K562 (cell line): Measurements from ENCODE around the gene MAP1A. TPM values are rescaled to one million over a fixed set of nuclear protein-coding genes. Genes with fewer than 3 reads are reported as not detected.

Experiments used
- ATAC-seq: fragments of 200-7000 bp; cut with Tn5 transposase; 3 replicates; pipeline ENCODE4 v1.9.1; 2020; ENCODE audit warnings: moderate library complexity
- BruUV-seq: library from RNA; stranded (reverse); fragments of 400-500 nt; replicated peaks from 2 replicates; lab custom pipeline; 2021; lab: Mats Ljungman, UMichigan
- CTCF ChIA-PET: fragments of 300-600 bp; formaldehyde crosslinking; extraction: SDS; loops from one replicate; lab custom pipeline; 2021; ENCODE audit warnings: low intra/inter-chr PET ratio; lab: Yijun Ruan, JAX
- POLR2A ChIA-PET: fragments of 300-600, 350-650 bp; sonication (Branson Sonifier 250); formaldehyde crosslinking; extraction: SDS; loops from one replicate; lab custom pipeline; 2021; ENCODE audit warnings: antibody characterized with exemption, inconsistent platforms; lab: Yijun Ruan, JAX
- DNase-seq, 4 experiments: peaks; one replicate each; pipeline versions ENCODE4 v3.0.0 to v3.0.0-alpha.2; 2011 to 2018; ENCODE audit warnings: low spot score in 3 of 4, mixed read lengths in 3 of 4; ENCODE audit errors: extremely low read depth in 1 of 4
- FAIRE-seq: peaks from 2 replicates; lab custom pipeline; 2011; peaks lifted over from hg19 to GRCh38; lab: Jason Lieb, UNC
- H2AFZ ChIP-seq: 2 replicates; pipeline ENCODE4 v1.6.0; 2011; ENCODE audit warnings: low read depth, low read length, control low read depth, inconsistent platforms
- H3K27ac ChIP-seq: fragments of 200-600 bp; 3 replicates; pipeline ENCODE4 v1.8.0; 2011; ENCODE audit warnings: low read depth, mild to moderate bottlenecking, control low read depth, inconsistent platforms, low read length, moderate library complexity, mixed read lengths; ENCODE audit errors: extremely low read depth
- H3K27me3 ChIP-seq, 2 experiments: fragments of 300-600 bp in 1 of 2; 2 replicates in 1 of 2; 3 replicates in 1 of 2; pipeline versions ENCODE4 v1.6.0 to v1.8.0; 2011; ENCODE audit warnings: inconsistent platforms in 2 of 2, low read length in 2 of 2, mild to moderate bottlenecking in 1 of 2, mixed read lengths in 1 of 2, moderate library complexity in 1 of 2; ENCODE audit not compliant: control insufficient read depth in 2 of 2, insufficient read depth in 2 of 2
- H3K36me3 ChIP-seq: fragments of 300-600 bp; 3 replicates; pipeline ENCODE4 v1.8.0; 2011; ENCODE audit warnings: mild to moderate bottlenecking, low read length, inconsistent platforms; ENCODE audit not compliant: control insufficient read depth, insufficient read depth
- H3K4me1 ChIP-seq, 2 experiments: fragments of 200-600 bp in 1 of 2; replicated peaks in 1 of 2; 2 replicates in 1 of 2; 3 replicates in 1 of 2; pipeline versions ENCODE4 v1.5.1 to v1.8.0; 2011; ENCODE audit warnings: inconsistent platforms in 2 of 2, low read length in 2 of 2, mild to moderate bottlenecking in 1 of 2, mixed read lengths in 1 of 2, moderate library complexity in 1 of 2; ENCODE audit not compliant: control insufficient read depth in 2 of 2, insufficient read depth in 2 of 2
- H3K4me2 ChIP-seq: 2 replicates; pipeline ENCODE4 v1.6.1; 2011; ENCODE audit warnings: low read length, control low read depth, inconsistent platforms, mixed read lengths; ENCODE audit not compliant: insufficient read depth
- H3K4me3 ChIP-seq: fragments of 200-600 bp; sonication (generic), shearing (Covaris generic); 2 replicates; pipeline ENCODE4 v1.5.1; 2016; ENCODE audit warnings: control low read depth, inconsistent platforms
- H3K79me2 ChIP-seq: fragments of 200-600 bp; 3 replicates; pipeline ENCODE4 v1.8.0; 2011; ENCODE audit warnings: low read length, inconsistent platforms; ENCODE audit not compliant: control insufficient read depth, insufficient read depth
- H3K9ac ChIP-seq, 2 experiments: 2 replicates each; pipeline versions ENCODE4 v1.6.0 to v1.6.1; 2011; ENCODE audit warnings: low read depth in 2 of 2, low read length in 2 of 2, control low read depth in 1 of 2, inconsistent platforms in 1 of 2, mild to moderate bottlenecking in 1 of 2, mixed read lengths in 1 of 2; ENCODE audit not compliant: insufficient read depth in 1 of 2
- H3K9me1 ChIP-seq: one replicate; pipeline ENCODE4 v1.6.0; 2011; ENCODE audit warnings: inconsistent platforms, mild to moderate bottlenecking, low read length, moderate library complexity; ENCODE audit not compliant: control insufficient read depth, insufficient read depth
- H3K9me3 ChIP-seq: replicated peaks from 2 replicates; pipeline ENCODE4 v1.5.1; 2011; ENCODE audit warnings: low read depth, low read length, inconsistent platforms; ENCODE audit not compliant: control insufficient read depth, insufficient read depth
- H4K20me1 ChIP-seq: replicated peaks from 2 replicates; pipeline ENCODE4 v1.6.1; 2011; ENCODE audit warnings: low read length, inconsistent platforms, mixed read lengths; ENCODE audit not compliant: control insufficient read depth, insufficient read depth
- NFATC3 ChIP-seq: fragments of 450-650 bp; IDR thresholded peaks from 2 replicates; pipeline ENCODE4 v1.6.1; 2017; ENCODE audit warnings: mild to moderate bottlenecking
- NR4A1 ChIP-seq, 2 experiments: fragments of 250-450 bp in 1 of 2; fragments of 450-650 bp in 1 of 2; sonication (Bioruptor Pico) in 1 of 2; IDR thresholded peaks; 2 replicates each; pipeline versions ENCODE4 v1.4.0 to v1.6.1; 2016 to 2020; ENCODE audit warnings: mild to moderate bottlenecking in 2 of 2, missing compliant biosample characterization in 1 of 2, missing genetic modification characterization in 1 of 2, moderate library complexity in 1 of 2
- TRIM24 ChIP-seq, 2 experiments: fragments of 450-650 bp; IDR thresholded peaks; 2 replicates each; pipeline ENCODE4 v1.6.1; 2016
- ZNF212 ChIP-seq: fragments of 450-650 bp; formaldehyde crosslinking; IDR thresholded peaks from 2 replicates; pipeline ENCODE4 v1.4.0; 2020; ENCODE audit warnings: mild to moderate bottlenecking
- WGBS: fragments of 100-300 bp; shearing (Covaris generic); methylation state at CpG from one replicate; pipeline ENCODE4 v1.1.6; 2016; ENCODE audit warnings: low coverage, mixed read lengths; ENCODE audit not compliant: insufficient coverage; ENCODE audit errors: missing lambda C conversion rate; 5-methylcytosine and 5-hydroxymethylcytosine counted together
- in situ Hi-C: fragments of 300-500 bp; cut with MboI; formaldehyde crosslinking; loops from 4 replicates; pipeline ENCODE4 v1.15.0; 2018; ENCODE audit warnings: inconsistent platforms, mixed read lengths
- intact Hi-C: fragments of 100-400 bp; cut with micrococcal nuclease; formaldehyde crosslinking; loops from 2 replicates; pipeline ENCODE4 v1.14.2; 2022
- polyA plus RNA-seq, 8 experiments: library from polyadenylated mRNA; depleted of rRNA in 4 of 8; stranded (reverse) in 5 of 8; unstranded in 3 of 8; fragments of >200 nt; fragmentation: Nextera tagmentation in 2 of 8; fragmentation: Illumina TruSeq in 1 of 8; extraction: Ambion mirVana in 2 of 8; extraction: Trizol in 1 of 8; gene quantifications; 2 replicates each; pipeline versions ENCODE4 v1.2.1 to v1.2.3, GENCODE V29; 2011 to 2014; ENCODE audit warnings: inconsistent platforms in 1 of 8, missing spikeins in 1 of 8
- total RNA-seq, 7 experiments: library from RNA; depleted of rRNA in 6 of 7; stranded (reverse); fragments of >200 nt in 6 of 7; fragmentation: Illumina TruSeq in 2 of 7; extraction: Trizol in 2 of 7; gene quantifications; 2 replicates each; pipeline versions ENCODE4 v1.2.1 to v1.2.3, GENCODE V29; 2011 to 2021; ENCODE audit warnings: low replicate concordance in 1 of 7
- TF ChIP-seq, protein P1 (sequence below), 2 experiments: fragments of 450-650 bp in 1 of 2; sonication (generic) in 1 of 2; formaldehyde crosslinking; conservative IDR thresholded peaks; 2 replicates each; pipeline versions ENCODE4 v1.4.0 to v1.8.1; 2020 to 2022; ENCODE audit warnings: mild to moderate bottlenecking in 1 of 2, missing genetic modification reagents in 1 of 2

The MAP1A gene
- total and polyA plus RNA-seq, 9 of the 15 experiments (the other 6 are each of a cell fraction or from before 2014, with no cell fraction given): 2.0 to 20.3 (median 7.3) TPM

DNA sequence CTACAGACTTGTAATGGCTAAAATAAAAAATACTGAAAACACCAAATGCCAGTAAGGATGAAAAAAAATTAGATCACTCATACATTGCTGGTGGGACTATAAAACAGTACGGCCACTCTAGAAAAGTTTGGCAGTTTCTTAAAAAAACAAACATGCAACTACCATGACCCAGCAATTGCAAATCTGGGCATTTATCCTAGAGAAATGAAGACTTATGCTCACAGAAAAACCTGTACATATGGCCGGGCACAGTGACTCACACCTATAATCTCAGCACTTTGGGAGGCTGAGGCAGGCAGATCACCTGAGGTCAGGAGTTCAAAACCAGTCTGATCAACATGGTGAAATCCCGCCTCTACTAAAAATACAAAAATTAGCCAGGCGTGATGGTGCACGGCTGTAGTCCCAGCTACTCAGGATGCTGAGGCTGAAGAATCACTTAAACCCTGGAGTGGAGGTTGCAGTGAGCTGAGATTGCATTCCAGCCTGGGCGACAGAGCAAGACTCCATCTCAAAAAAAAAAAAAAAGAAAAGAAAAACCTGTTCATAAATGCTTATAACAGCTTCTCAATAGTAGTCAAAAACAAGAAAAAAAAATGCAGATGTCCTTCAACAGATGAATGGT, 30.0 kb upstream of the MAP1A start (continued):
- TF ChIP-seq NR4A1 (CRISPR knock-in tag; IDR thresholded peaks at IDR 0.05) (no peak), NR4A1 (tag; IDR thresholded peaks at IDR 0.05) (no peak)

DNA sequence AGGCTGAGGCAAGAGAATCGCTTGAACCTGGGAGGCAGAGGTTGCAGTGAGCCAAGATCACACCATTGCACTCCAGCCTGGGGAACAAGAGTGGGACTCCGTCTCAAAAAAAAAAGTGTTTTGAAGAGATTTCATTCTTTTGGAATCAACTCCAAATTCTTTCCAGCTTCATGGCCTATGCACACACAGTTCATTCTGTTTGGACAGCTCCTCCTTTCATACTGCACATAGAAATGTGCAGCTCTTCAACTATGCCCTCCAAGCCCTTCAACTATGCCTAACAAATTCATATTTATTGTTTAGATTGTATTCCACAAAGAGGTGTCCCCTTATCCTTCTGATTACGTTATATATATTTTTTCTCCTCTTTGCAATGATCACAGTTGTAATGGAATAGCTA, 28.6 kb upstream of the MAP1A start:
- no peaks in the 10 kb centered on the region for H4K20me1 ChIP-seq
- in situ Hi-C loops: no loop called here
- no peak overlapping the region for H3K27ac ChIP-seq
- H3K4me2 ChIP-seq: no peak overlapping the region
- CTCF ChIA-PET: no interaction called here
- H3K79me2 ChIP-seq: peaks cover 10% of the 10 kb centered on the region; the same call in 1 of the 3 replicates
- BruUV-seq: no TSS peak
- no peak overlapping the region for H3K4me3 ChIP-seq
- H3K4me1 ChIP-seq: peaks cover 10 to 11% of the 10 kb centered on the region in 2 experiments
- TF ChIP-seq, protein P1, sequence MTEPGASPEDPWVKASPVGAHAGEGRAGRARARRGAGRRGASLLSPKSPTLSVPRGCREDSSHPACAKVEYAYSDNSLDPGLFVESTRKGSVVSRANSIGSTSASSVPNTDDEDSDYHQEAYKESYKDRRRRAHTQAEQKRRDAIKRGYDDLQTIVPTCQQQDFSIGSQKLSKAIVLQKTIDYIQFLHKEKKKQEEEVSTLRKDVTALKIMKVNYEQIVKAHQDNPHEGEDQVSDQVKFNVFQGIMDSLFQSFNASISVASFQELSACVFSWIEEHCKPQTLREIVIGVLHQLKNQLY (CRISPR knock-in tag; conservative IDR thresholded peaks at IDR 0.05): no peak
- TF ChIP-seq ZNF212 (CRISPR knock-in tag) (no peak), TRIM24 (IDR thresholded peaks at IDR 0.05) (no peak), NFATC3 (no peak)
- TF ChIP-seq, all 486 proteins: peak for 0
- FAIRE-seq (no peak), ATAC-seq (no peak), DNase-seq (no peak)
- no peaks in the 10 kb centered on the region for H3K9me3 ChIP-seq
- no peak overlapping the region for H3K9ac ChIP-seq
- H3K36me3 ChIP-seq: peaks cover 54% of the 10 kb centered on the region
- WGBS: 80% methylated on average over 3 of the region's 3 CpGs
- intact Hi-C loops: no loop called here
- POLR2A ChIA-PET: no interaction called here
- no peaks in the 10 kb centered on the region for H3K27me3 ChIP-seq
- H3K9me1 ChIP-seq: no peaks in the 10 kb centered on the region
- H2AFZ ChIP-seq: no peak overlapping the region
